Measurements from ENCODE around the gene DOCK4. TPM values are rescaled to one million over a fixed set of nuclear protein-coding genes. Genes with fewer than 3 reads are reported as not detected.

DOCK4 gene
- total RNA-seq, 4 donors from 2014 or later: 30.8 to 49.8 (median 37.2) TPM

DNA sequence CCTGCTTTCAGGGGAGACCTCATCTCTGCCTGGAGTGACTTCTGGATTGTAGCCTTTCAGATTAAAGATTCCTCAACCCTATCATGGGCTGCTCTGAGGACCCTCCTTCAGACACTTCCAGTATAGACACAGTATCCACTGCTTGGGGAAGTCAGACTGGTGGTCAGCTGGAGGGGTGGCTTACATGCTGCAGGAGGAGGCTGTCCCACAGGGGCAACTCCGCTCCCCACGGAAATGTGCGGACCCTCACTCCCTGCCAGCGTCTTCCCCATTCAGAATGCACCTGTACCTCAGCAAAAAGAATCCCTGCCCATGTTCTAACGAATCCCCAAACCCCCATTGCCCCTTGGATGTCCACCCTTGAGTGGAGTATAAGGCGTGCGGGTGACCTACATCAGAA, 95.5 kb downstream of the DOCK4 start:
- no peaks in the 10 kb centered on the region for H3K36me3 ChIP-seq
- 99 to 100% methylated on average over 7 of the region's 7 CpGs for WGBS, 2 donors
- H3K4me1 ChIP-seq: peaks cover 0 to 49% (median 11%) of the 10 kb centered on the region in 4 donors
- peak overlapping the region in 1 of 4 donors; percentile 11 for H3K27ac ChIP-seq
- H3K4me3 ChIP-seq: no peak overlapping the region
- no peak for DNase-seq (ENCODE audit: low spot score in 2 of 2)
- H3K27me3 ChIP-seq: no peaks in the 10 kb centered on the region
- no peaks in the 10 kb centered on the region for H3K9me3 ChIP-seq
- TF ChIP-seq POLR2A (IDR thresholded peaks at IDR 0.05) (no peak), EP300 (IDR thresholded peaks at IDR 0.05) (no peak)
- TF ChIP-seq, protein P1, sequence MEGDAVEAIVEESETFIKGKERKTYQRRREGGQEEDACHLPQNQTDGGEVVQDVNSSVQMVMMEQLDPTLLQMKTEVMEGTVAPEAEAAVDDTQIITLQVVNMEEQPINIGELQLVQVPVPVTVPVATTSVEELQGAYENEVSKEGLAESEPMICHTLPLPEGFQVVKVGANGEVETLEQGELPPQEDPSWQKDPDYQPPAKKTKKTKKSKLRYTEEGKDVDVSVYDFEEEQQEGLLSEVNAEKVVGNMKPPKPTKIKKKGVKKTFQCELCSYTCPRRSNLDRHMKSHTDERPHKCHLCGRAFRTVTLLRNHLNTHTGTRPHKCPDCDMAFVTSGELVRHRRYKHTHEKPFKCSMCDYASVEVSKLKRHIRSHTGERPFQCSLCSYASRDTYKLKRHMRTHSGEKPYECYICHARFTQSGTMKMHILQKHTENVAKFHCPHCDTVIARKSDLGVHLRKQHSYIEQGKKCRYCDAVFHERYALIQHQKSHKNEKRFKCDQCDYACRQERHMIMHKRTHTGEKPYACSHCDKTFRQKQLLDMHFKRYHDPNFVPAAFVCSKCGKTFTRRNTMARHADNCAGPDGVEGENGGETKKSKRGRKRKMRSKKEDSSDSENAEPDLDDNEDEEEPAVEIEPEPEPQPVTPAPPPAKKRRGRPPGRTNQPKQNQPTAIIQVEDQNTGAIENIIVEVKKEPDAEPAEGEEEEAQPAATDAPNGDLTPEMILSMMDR (IDR thresholded peaks at IDR 0.05): no peak

GRCh38 chr7:112110175-112110574, 96.0 kb downstream of the DOCK4 start:
- no peaks in the 10 kb centered on the region for H3K36me3 ChIP-seq
- no peak overlapping the region for H3K4me3 ChIP-seq
- H3K9me3 ChIP-seq: no peaks in the 10 kb centered on the region
- H3K27ac ChIP-seq: no peak overlapping the region
- peaks cover 0 to 49% (median 11%) of the 10 kb centered on the region in 4 donors for H3K4me1 ChIP-seq
- 74 to 96% methylated on average over 2 of the region's 2 CpGs for WGBS, 2 donors
- no peaks in the 10 kb centered on the region for H3K27me3 ChIP-seq
- DNase-seq (ENCODE audit: low spot score in 2 of 2): no peak
- TF ChIP-seq EP300 (IDR thresholded peaks at IDR 0.05) (no peak), POLR2A (IDR thresholded peaks at IDR 0.05) (no peak)
- TF ChIP-seq, protein P1 (IDR thresholded peaks at IDR 0.05): no peak

DNA sequence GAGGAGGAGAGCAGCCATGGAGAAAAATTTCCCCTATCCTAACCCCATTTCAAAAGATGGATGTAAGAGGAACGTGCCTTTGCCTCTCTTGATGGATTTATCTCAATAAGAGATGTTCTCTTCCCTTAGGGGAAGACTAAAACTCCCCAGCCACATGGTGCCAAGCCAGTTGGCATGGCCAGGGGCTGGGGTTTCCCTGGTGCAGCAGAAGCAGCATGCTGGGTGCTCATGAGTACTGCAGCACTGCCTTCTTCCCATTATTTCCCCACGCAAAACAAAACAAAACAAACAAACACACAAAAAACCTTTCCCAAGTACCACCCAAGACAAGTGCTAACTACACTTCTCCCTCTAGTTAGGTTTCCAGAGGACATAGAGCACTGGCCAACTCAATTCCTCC, 97.2 kb downstream of the DOCK4 start:
- DNase-seq (ENCODE audit: low spot score in 2 of 2): no peak
- Histone ChIP-seq H3K4me3 (no peak overlapping the region), H3K27me3 (no peaks in the 10 kb centered on the region), H3K9me3 (no peaks in the 10 kb centered on the region), H3K27ac (peak overlapping the region in 2 of 4 donors; percentile 14 to 34), H3K4me1 (peaks cover 0 to 56% (median 11%) of the 10 kb centered on the region in 4 donors), H3K36me3 (no peaks in the 10 kb centered on the region)
- TF ChIP-seq, protein P1 (IDR thresholded peaks at IDR 0.05): no peak
- no peak for TF ChIP-seq EP300 (IDR thresholded peaks at IDR 0.05)
- no peak for TF ChIP-seq POLR2A (IDR thresholded peaks at IDR 0.05)
- WGBS, 2 donors: 60 to 68% methylated on average over 2 of the region's 2 CpGs

DNA sequence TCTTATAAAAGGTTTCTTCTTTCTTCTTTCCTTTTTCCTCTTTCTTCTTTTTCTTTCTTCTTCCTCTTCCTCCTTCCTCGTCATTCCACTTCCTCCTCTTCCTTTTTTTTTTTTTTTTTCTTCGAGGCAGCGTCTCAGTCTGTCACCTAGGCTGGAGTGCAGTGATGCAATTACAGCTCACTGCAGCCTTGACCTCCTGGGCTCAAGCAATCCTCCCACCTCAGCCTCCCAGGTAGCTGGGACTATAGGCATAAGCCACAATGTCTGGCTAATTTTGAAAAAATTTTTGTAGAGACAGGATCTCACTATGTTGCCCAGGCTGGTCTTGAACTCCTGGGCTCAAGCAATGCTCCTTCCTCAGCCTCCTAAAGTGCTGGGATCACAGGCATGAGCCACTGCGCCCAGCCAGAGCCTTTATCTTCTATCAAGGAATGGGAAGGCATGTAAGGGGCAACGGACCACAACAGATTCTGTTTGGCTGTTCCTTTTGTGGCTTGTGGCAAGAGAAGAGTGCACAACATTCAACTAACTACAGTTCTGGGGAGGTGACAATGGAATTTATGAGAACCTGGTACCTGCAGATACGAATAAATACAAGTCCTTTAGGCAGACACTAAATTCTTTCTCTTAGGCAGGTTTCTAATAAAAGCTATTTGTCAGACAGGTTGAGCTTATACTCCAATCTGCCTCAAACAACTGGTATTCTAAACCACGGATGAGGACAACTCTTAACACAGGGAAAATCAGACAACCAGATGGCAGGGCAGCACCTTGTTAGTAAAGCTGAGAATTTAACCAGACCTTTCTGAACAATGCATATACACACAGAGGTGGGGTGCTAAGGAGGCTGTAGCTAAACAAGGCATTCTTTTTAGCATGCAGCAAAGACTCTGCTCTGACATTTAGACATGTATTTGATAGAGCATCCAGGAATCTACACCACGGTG, 100.3 kb downstream of the DOCK4 start:
- H3K27me3 ChIP-seq: no peaks in the 10 kb centered on the region
- 70 to 74% methylated on average over 8 of the region's 8 CpGs for WGBS, 2 donors
- no peak overlapping the region for H3K4me3 ChIP-seq
- H3K9me3 ChIP-seq: no peaks in the 10 kb centered on the region
- no peaks in the 10 kb centered on the region for H3K36me3 ChIP-seq
- TF ChIP-seq EP300 (IDR thresholded peaks at IDR 0.05) (no peak), POLR2A (IDR thresholded peaks at IDR 0.05) (no peak)
- TF ChIP-seq, protein P1 (IDR thresholded peaks at IDR 0.05): no peak
- no peak overlapping the region for H3K27ac ChIP-seq
- H3K4me1 ChIP-seq: peaks cover 0 to 44% (median 2%) of the 10 kb centered on the region in 4 donors
- DNase-seq (ENCODE audit: low spot score in 2 of 2): no peak

DNA sequence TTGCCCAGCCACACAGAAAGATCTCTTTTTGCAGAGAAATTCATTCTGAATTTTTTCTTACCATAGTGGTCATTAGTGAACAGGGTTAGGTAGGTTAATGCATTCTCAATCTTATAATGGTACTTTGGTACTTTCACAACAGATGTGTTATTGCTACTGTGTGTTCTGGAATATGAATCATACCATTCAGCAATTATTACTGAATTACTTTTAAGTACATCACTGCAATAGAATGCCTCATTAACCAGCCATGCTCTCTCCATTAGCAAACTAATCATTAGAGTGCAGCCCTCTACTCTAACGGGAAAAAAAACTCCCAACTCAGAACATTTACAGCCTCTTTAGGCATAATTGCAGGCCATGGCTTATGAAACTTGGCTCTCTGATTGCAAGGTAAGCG, 102.1 kb downstream of the DOCK4 start:
- WGBS, 2 donors: 64 to 80% methylated on average over 2 of the region's 2 CpGs
- Histone ChIP-seq H3K9me3 (no peaks in the 10 kb centered on the region), H3K27me3 (no peaks in the 10 kb centered on the region), H3K36me3 (no peaks in the 10 kb centered on the region), H3K27ac (no peak overlapping the region), H3K4me3 (no peak overlapping the region), H3K4me1 (peaks cover 0 to 40% (median 2%) of the 10 kb centered on the region in 4 donors)
- DNase-seq (ENCODE audit: low spot score in 2 of 2): no peak
- TF ChIP-seq EP300 (IDR thresholded peaks at IDR 0.05) (no peak), POLR2A (IDR thresholded peaks at IDR 0.05) (no peak)
- TF ChIP-seq, protein P1 (IDR thresholded peaks at IDR 0.05): no peak
